ENCODE data around the gene ZMYND8.
"Not testable (repeated sequence)": the region's sequence is repeated elsewhere in the genome, so short reads cannot be mapped to it uniquely, and the experiment has no call there.

The ZMYND8 gene

GRCh38 chr20:47284373-47284772 is 72.1 kb downstream of the ZMYND8 start:
- no peak for DNase-seq

DNA sequence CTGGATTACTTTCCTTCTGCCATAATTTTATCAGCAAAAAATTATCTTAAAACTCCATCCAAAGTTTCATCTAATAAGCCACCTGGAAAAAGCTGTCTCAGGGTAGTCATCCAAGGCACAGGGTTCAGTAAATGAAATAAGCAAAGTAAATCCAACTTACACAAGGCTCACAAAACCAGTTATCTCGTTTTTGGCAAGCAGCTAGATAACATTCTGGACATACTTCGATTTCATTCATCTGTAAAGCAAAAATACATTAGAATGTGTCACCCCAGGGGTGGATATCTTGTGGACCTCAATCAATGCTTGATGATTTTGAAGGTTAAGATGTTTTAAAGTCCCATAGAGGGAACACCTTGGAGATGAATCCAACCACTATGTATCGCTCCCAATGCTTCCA is 73.1 kb downstream of the ZMYND8 start:
- no peak for DNase-seq

GRCh38 chr20:47282864-47283263 is 73.6 kb downstream of the ZMYND8 start:
- no peak for DNase-seq

DNA sequence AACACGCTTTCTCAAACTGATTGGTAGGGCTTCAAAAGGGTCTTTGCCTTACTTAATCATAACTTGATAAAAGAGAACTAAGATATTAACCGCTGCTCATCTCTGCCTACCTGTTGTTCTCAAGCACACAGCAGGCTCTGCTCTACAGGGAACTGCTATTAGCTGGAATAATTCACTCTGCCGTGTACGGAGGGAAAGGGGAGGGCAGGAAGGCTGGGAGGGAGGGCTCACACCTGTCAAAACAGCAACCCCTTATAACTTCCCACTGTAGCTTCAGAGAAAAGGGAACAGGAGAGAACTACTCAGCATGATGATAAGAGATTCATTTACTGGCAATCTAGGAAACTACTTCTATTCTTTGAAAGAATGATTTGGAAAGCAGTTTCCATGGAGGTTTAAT is 75.1 kb downstream of the ZMYND8 start:
- no peak for DNase-seq

- DNase-seq: no peak
Measured at GRCh38 chr20:47280668-47281067, 75.8 kb downstream of the ZMYND8 start.

GRCh38 chr20:47280228-47280627 is 76.3 kb downstream of the ZMYND8 start:
- DNase-seq: no peak

DNA sequence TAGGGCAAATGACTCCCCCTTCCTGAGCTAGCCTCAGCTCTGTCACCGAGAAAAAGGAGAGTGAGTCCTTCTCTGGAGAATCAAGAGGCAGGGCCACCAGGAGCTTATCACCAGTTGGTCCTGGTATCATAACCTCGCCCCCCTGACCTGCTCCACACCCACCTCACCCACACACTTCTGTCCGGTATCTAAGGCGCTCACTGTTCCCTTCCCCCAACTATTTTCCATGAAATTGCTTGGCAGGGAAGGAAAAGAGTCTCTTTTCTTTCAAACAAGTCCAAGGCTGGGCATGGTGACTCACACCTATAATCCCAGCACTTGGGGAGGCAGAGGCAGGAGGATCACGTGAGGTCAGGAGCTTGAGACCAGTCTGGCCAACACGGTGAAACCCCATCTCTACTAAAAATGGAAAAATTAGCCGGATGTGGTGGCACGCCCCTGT is 77.6 kb downstream of the ZMYND8 start:
- DNase-seq: no peak

GRCh38 chr20:47277535-47277872 is 79.0 kb downstream of the ZMYND8 start:
- not testable (repeated sequence) for DNase-seq

DNA sequence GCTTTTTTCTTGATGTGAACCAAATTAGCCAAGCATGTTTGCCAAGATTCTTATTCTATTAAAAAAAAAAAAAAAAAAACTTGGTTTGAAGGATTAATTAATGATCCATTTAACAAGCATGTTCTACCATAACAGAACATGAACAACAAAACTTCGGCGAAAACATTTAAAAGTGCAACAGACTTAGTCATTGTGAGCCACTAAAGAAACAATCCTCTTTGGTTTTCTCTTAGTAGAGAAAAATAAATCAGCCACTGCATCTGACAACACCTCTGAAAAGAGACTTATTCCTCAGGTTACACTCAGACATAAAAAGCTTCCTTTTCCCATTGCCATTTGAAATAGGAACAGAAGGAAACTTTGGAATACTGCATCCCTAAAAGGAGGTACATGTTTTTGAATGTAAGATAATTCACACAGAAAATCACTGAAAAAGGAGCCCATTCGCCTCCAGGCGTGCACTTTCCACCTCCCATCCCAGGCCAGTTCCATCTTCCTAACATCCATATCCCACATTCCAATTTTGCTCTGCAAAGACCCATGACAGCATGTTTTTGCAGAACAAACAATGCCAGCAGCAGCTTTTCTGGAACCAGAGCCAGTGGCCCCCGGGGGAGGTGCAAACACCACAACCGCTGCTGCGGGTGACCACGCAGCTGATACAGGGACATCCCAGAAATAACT is 79.5 kb downstream of the ZMYND8 start:
- DNase-seq: no peak

GRCh38 chr20:47276251-47276650 is 80.2 kb downstream of the ZMYND8 start:
- DNase-seq: no peak

DNA sequence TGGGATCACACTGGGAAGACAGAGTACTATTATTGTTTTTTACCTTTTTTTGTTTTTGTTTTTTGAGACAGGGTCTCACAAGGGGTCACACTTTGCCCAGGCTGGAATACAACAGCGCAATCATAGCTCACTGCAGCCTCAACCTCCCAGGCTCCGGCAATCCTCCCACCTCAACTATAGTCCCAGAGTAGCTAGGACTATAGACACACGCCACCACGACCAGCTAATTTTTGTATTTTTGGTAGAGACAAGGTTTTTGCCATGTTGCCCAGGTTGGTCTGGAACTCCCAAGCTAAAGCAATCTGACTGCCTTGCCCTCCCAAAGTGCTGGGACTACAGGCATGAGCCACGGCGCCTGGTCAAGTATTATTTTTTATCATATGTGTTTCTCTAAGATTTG is 81.0 kb downstream of the ZMYND8 start:
- no peak for DNase-seq

- DNase-seq: peak; percentile 22
Measured at GRCh38 chr20:47274401-47275108, 81.9 kb downstream of the ZMYND8 start.

DNA sequence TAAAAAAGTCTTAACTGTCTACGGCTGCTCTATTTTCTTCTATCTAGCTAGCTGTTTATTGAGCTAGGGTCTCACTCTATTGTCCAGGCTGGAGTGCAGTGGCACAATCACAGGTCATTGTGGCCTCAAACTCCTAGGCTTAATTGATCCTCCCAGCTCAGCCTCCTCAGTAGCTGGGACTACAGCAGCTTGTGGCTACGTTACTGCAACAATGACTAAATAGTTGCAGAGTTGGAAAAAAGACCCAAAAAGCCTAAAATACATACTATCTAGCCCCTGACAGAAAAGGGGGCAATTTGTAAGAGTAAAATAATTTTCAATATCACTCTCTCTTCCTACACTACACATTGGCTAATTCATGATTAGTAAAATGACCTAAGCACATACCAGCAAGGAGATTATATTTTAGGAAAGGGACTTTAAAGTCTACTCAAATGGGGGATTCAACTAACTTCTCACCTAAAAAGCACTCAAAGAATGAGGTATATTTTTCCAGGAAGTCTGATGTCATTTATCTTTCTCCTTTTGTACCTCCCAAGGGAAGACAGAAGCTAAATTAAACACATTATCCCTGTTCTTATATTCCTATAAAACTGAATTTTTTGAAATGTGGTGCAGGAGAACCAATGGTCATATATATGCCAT is 82.8 kb downstream of the ZMYND8 start:
- DNase-seq: no peak

GRCh38 chr20:47272893-47273590 is 83.5 kb downstream of the ZMYND8 start:
- peak; percentile 33 for DNase-seq

- DNase-seq: no peak
Measured at GRCh38 chr20:47271046-47271615, 85.4 kb downstream of the ZMYND8 start.

DNA sequence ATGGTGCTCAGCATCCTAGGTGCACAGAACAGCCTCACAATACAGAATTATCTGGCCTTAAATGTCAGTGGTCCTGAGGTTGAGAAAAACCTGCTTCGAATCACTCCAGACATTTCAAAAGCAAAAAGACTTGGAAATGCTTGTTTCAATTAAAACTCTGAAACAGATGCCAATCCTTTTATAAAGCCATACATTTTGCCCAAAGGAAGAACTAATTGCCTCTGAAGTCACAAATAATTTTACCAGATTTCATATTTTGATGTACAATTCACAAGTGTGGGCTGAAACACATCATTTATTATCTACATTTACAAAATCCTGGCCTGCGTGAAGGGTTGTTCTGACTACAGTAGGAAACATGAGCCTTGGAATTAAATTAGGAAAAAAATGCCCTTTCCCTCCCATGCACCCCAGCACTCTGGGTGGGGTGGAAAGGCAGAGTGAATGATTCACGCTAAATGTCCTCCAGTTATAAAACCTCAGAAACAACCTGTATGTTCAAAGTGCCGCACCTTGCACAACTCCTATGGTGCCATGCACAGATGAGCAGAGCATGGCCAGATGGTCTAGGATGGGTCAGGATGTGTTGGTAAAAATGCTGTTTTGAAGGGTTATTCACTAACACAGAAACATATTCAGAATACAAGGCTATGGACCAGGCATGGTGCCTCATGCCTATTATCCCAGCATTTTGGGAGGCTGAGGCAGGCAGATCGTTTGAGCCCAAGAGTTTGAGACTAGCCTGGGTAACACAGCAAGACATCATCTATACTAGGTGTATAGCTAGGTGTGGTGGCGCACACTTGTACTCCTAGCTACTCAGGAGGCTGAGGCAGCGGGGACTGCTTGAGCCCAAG is 87.0 kb downstream of the ZMYND8 start:
- DNase-seq: no peak

DNA sequence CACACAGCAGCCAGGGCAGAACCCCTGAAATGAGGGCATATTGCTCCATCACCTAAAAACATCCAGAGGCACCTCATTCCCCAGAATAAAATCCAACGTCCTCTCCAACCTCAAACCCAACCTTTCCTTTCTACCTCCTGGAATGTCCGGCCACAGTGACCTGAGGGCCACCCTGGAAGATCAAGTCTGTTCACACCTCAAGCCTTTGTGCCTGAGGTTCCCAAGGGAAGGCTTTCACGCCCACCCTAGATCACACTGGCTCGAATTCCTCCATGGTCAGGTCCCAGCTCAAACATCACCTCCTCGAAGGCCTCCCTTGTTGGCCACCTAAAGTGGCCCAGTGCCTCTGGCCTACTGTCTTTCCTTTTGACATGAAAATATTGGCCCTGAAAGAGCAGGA is 88.9 kb downstream of the ZMYND8 start:
- no peak for DNase-seq

DNA sequence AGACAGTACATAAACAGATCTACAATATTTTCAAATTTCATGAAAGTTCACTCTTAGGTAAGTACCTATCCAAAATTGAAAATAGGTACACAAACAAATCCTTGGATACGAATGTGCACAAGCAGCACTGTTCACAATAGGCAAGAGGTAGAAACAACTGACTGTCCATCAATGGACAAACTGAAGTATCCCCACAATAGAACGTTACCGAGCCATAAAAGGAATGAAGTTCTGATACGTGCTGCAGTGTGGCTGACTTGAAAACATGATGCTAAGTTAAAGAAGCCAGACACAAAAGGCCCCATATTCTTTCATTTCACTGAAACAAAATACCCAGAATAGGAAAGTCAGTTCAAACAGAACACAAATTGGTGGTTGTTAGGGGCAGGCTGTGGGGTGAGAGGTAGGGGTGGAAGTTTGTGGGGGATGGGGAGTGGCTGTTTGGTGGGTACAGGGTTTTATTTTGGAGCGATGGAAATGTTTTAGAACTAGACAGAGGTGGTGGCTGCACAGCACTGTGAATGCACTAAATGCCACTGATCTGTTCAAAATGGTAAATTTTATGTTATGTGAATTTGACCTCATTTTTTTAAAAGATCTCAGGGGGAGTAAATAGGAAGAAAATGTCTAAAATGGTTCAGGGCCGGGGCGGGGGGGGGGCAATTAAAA is 89.5 kb downstream of the ZMYND8 start:
- DNase-seq: no peak

- no peak for DNase-seq
Measured at GRCh38 chr20:47265984-47266383, 90.5 kb downstream of the ZMYND8 start.

DNA sequence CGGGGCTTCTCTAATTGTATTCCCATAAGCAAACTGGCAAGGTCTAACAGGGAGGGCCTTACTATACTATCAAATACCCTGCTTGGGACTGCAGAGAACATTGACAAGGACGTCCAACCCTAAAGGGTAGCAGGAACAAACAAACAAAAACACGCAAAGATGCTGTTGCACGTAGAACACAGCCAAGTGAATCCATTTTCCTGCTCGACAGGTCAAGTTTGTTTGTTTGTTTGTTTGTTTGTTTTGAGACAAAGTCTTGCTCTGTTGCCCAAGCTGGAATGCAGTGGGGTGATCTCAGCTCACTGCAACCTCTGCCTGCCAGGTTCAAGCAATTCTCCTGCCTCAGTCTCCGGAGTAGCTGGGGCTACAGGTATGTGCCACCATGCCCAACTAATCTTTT is 91.3 kb downstream of the ZMYND8 start:
- DNase-seq: no peak

- not testable (repeated sequence) for DNase-seq
Measured at GRCh38 chr20:47264137-47264769, 92.2 kb downstream of the ZMYND8 start.

All from activated naive CD4-positive, alpha-beta T cell treated with anti-CD3 and anti-CD28 coated beads, Interleukin-2, amount 50 U/mL, for 16 hours (primary cell).